ENCODE measurements around the gene DLG2. TPM values are rescaled to one million over a fixed set of nuclear protein-coding genes. Genes with fewer than 3 reads are reported as not detected.
A peak's percentile ranks its signal among the peaks of the same experiment; 100 is the strongest.

Gene DLG2
- total and polyA plus RNA-seq, 9 donors: 2.5 to 20.7 (median 12.0) TPM

DNA sequence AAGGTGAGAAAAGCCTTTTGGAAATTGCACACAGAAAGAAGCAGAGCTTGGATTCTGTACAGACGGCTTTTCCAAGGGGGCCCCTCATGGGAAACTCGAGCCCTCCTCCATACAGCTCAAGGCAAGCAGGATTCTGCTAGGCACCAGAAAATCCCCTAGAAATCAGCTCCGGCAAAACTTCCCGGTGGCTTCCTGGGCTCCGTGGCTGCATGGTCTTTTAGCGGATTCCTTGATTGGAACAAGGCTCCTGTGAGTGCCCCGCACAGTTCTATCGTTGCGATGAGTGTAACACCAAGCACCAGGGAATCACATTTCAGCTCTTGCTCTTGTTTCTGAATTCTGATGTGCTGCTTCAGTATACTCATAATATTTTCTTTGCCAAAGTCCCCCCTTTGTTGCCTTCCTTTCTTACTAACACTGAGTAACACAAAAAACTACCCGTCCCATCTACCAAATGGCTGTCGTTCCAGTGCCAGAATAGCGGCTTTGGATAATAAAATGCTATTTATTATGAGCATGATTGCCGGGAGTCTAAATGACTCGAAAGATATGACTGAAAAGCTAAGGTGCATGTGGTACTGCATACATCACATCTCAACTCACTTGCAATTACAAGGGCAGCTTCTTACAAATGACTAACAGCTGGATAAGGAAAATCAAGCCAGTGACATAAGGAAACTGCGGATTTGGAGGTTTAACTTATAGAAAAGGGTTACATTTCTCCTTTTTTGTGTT lies 494.1 kb downstream of the DLG2 start:
- Histone ChIP-seq H3K4me3 (no peak overlapping the region), H3K4me1 (ENCODE audit: insufficient read depth) (no peaks in the 10 kb centered on the region), H3K27me3 (no peaks in the 10 kb centered on the region), H3K36me3 (no peaks in the 10 kb centered on the region), H3K9me3 (no peaks in the 10 kb centered on the region), H3K27ac (no peak overlapping the region)
- TF ChIP-seq POLR2A (IDR thresholded peaks at IDR 0.05): no peak
- TF ChIP-seq CTCF (IDR thresholded peaks at IDR 0.05): no peak
- no peak for TF ChIP-seq EP300 (IDR thresholded peaks at IDR 0.05)
- peak in 2 of 5 donors; percentile 21 to 30 for DNase-seq
- 4 to 15% (median 5%) methylated on average over 15 of the region's 15 CpGs for WGBS, 3 donors
- intact Hi-C loops (cut with DNase I): no loop called here

GRCh38 chr11:85127349-85127748 lies 499.8 kb downstream of the DLG2 start:
- 64 to 95% (median 64%) methylated on average over 2 of the region's 2 CpGs for WGBS, 3 donors
- TF ChIP-seq POLR2A (IDR thresholded peaks at IDR 0.05): no peak
- TF ChIP-seq CTCF (IDR thresholded peaks at IDR 0.05): no peak
- TF ChIP-seq EP300 (IDR thresholded peaks at IDR 0.05): no peak
- no peak for DNase-seq
- H3K27ac ChIP-seq: no peak overlapping the region
- H3K4me1 ChIP-seq (ENCODE audit: insufficient read depth): no peaks in the 10 kb centered on the region
- no peak overlapping the region for H3K4me3 ChIP-seq
- intact Hi-C loops (cut with DNase I): no loop called here
- H3K9me3 ChIP-seq: no peaks in the 10 kb centered on the region
- no peaks in the 10 kb centered on the region for H3K27me3 ChIP-seq
- no peaks in the 10 kb centered on the region for H3K36me3 ChIP-seq

GRCh38 chr11:85123752-85124231 lies 503.4 kb downstream of the DLG2 start:
- Histone ChIP-seq H3K4me3 (no peak overlapping the region), H3K27me3 (no peaks in the 10 kb centered on the region), H3K4me1 (ENCODE audit: insufficient read depth) (no peaks in the 10 kb centered on the region), H3K36me3 (no peaks in the 10 kb centered on the region), H3K27ac (no peak overlapping the region), H3K9me3 (no peaks in the 10 kb centered on the region)
- no peak for DNase-seq
- intact Hi-C loops (cut with DNase I): no loop called here
- TF ChIP-seq EP300 (IDR thresholded peaks at IDR 0.05): no peak
- no peak for TF ChIP-seq CTCF (IDR thresholded peaks at IDR 0.05)
- no peak for TF ChIP-seq POLR2A (IDR thresholded peaks at IDR 0.05)
- 39 to 73% (median 53%) methylated on average over 1 of the region's 1 CpG for WGBS, 3 donors

GRCh38 chr11:85118151-85118550 lies 509.0 kb downstream of the DLG2 start:
- TF ChIP-seq CTCF (IDR thresholded peaks at IDR 0.05) (no peak), POLR2A (IDR thresholded peaks at IDR 0.05) (no peak), EP300 (IDR thresholded peaks at IDR 0.05) (no peak)
- no peaks in the 10 kb centered on the region for H3K27me3 ChIP-seq
- no peak overlapping the region for H3K27ac ChIP-seq
- no peak for DNase-seq
- no peak overlapping the region for H3K4me3 ChIP-seq
- H3K36me3 ChIP-seq: no peaks in the 10 kb centered on the region
- intact Hi-C loops (cut with DNase I): no loop called here
- 75 to 85% (median 78%) methylated on average over 1 of the region's 1 CpG for whole genome bisulfite sequencing, 3 donors
- no peaks in the 10 kb centered on the region for H3K4me1 ChIP-seq (ENCODE audit: insufficient read depth)
- H3K9me3 ChIP-seq: no peaks in the 10 kb centered on the region

Data from ovary (tissue), 9 donors.